ENCODE measurements around the gene CAPG. TPM values are rescaled to one million over a fixed set of nuclear protein-coding genes. Genes with fewer than 3 reads are reported as not detected.
"Not testable (repeated sequence)": the region's sequence is repeated elsewhere in the genome, so short reads cannot be mapped to it uniquely, and the experiment has no call there.

CAPG gene
- total RNA-seq, 1 donor from 2014 or later, result 53.7 TPM

GRCh38 chr2:85396531-85397470 lies 13.4 kb downstream of the CAPG start:
- DNase-seq (ENCODE audit: low read depth), result no peak

GRCh38 chr2:85395912-85396475 lies 14.2 kb downstream of the CAPG start:
- DNase-seq (ENCODE audit: low read depth), result no peak

- no peak for DNase-seq (ENCODE audit: low read depth)
Measured at GRCh38 chr2:85394976-85395375, 15.2 kb downstream of the CAPG start.

- DNase-seq (ENCODE audit: low read depth), result peak; percentile 65
Measured at GRCh38 chr2:85394261-85394681, 15.9 kb downstream of the CAPG start.

GRCh38 chr2:85393836-85394235 lies 16.3 kb downstream of the CAPG start:
- peak; percentile 36 for DNase-seq (ENCODE audit: low read depth)

GRCh38 chr2:85390941-85391669 lies 19.1 kb downstream of the CAPG start:
- peak; percentile 33 for DNase-seq (ENCODE audit: low read depth)

- no peak for DNase-seq (ENCODE audit: low read depth)
Measured at GRCh38 chr2:85388878-85389538, 21.2 kb downstream of the CAPG start.

GRCh38 chr2:85387754-85388153 lies 22.4 kb downstream of the CAPG start:
- DNase-seq (ENCODE audit: low read depth), result no peak

GRCh38 chr2:85385746-85386145 lies 24.4 kb downstream of the CAPG start:
- peak; percentile 57 for DNase-seq (ENCODE audit: low read depth)

GRCh38 chr2:85383850-85384249 lies 26.3 kb downstream of the CAPG start:
- DNase-seq (ENCODE audit: low read depth), result no peak

GRCh38 chr2:85383151-85383550 lies 27.0 kb downstream of the CAPG start:
- DNase-seq (ENCODE audit: low read depth), result not testable (repeated sequence)

- no peak for DNase-seq (ENCODE audit: low read depth)
Measured at GRCh38 chr2:85380048-85380447, 30.1 kb downstream of the CAPG start.

GRCh38 chr2:85378257-85378656 lies 31.9 kb downstream of the CAPG start:
- DNase-seq (ENCODE audit: low read depth), result no peak

- no peak for DNase-seq (ENCODE audit: low read depth)
Measured at GRCh38 chr2:85377083-85377482, 33.1 kb downstream of the CAPG start.

GRCh38 chr2:85376291-85377065 lies 33.7 kb downstream of the CAPG start:
- DNase-seq (ENCODE audit: low read depth), result no peak

- DNase-seq (ENCODE audit: low read depth), result peak; percentile 64
Measured at GRCh38 chr2:85371045-85371444, 39.1 kb downstream of the CAPG start.

GRCh38 chr2:85369500-85369899 lies 40.7 kb downstream of the CAPG start:
- no peak for DNase-seq (ENCODE audit: low read depth)

- no peak for DNase-seq (ENCODE audit: low read depth)
Measured at GRCh38 chr2:85368921-85369320, 41.2 kb downstream of the CAPG start.

GRCh38 chr2:85367180-85367579 lies 43.0 kb downstream of the CAPG start:
- no peak for DNase-seq (ENCODE audit: low read depth)

GRCh38 chr2:85362653-85363387 lies 47.3 kb downstream of the CAPG start:
- DNase-seq (ENCODE audit: low read depth), result not testable (repeated sequence)

Data from myocyte (in vitro differentiated cells).